ENCODE data around the gene SPPL3. TPM values are rescaled to one million over a fixed set of nuclear protein-coding genes. Genes with fewer than 3 reads are reported as not detected.
A peak's percentile ranks its signal among the peaks of the same experiment; 100 is the strongest.

Gene SPPL3
- polyA plus RNA-seq, 1 donor = 49.2 TPM

GRCh38 chr12:120725151-120725658, 179.0 kb downstream of the SPPL3 start:
- no peak for DNase-seq (ENCODE audit: low read depth)

DNA sequence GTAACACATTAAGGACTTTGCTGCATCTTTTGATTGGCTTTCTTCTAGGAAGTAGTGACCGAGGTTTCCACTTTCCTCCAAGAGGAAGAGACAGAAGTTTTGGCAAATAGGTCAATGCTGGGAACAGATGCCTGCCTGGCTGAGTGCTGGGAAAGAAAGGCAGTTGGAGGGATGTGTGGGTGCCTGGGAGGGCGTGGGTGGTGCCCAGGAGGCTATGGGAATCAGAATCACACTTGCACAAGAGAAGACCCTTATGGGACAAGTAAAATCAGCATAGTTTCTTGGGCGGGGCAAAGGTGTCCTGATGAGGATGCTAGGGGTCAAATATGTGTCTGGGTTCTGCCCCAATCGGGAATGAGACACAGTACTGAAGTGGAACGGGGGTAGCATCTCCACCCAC, 179.4 kb downstream of the SPPL3 start:
- DNase-seq (ENCODE audit: low read depth) = no peak

DNA sequence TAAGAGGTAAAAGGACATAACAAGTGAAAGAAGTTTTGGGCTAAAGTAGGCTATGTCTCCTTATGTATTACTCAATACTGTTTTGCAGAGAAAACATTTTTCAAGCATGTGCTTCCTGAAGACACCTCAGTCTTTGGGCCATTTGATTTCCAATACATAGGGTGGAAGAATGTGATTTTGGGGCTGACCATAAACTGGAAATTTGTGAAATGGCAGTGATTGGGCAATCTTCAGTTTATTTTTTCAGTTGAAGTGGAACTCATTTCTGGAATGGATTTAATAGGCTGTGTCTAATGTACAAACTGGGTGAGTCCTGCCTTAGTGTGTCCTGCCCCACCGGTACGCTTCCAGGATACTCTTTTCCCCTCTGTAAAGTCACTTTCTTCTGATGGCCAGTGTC, 181.4 kb downstream of the SPPL3 start:
- no peak for DNase-seq (ENCODE audit: low read depth)

GRCh38 chr12:120721866-120722265, 182.3 kb downstream of the SPPL3 start:
- DNase-seq (ENCODE audit: low read depth) = no peak

DNA sequence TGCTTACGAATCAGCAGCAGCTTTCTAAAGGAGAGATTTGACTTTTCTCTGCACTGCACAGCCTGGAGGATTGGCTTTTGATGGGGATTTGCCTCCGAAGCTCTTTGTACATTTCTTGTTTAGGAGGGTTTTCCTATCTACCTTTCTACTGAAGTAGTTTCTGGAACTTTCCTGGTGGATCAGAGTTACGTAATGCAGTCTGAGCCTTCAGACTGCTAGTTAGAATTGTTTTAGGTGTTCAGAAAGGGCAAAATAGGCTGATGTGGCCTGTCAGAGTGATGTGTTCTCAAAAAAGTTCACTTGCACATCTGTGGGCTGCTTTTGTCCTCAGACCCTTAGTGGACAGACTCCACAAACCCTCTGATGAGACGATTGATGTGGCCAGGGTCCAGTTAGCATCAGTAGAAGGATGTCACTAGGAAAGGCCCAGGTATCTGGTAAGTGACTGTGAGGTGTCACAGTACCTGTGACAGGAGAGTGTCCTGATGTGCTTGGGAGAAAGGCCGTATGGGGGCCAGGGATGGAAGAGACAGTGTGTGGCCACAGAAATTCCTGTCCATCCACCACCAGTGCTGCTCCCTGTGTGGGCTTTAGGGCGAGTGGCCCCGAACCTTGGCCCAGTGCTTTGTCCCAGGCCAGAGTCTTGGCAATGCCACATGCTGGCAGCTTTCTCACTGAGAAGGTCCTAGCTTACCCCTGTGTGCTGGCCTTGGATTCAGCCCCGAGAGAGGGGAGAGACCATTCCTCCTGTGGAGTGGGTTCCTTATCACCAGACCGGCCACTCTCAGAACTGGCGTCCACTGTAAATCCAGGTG, 183.0 kb downstream of the SPPL3 start:
- no peak for DNase-seq (ENCODE audit: low read depth)

DNA sequence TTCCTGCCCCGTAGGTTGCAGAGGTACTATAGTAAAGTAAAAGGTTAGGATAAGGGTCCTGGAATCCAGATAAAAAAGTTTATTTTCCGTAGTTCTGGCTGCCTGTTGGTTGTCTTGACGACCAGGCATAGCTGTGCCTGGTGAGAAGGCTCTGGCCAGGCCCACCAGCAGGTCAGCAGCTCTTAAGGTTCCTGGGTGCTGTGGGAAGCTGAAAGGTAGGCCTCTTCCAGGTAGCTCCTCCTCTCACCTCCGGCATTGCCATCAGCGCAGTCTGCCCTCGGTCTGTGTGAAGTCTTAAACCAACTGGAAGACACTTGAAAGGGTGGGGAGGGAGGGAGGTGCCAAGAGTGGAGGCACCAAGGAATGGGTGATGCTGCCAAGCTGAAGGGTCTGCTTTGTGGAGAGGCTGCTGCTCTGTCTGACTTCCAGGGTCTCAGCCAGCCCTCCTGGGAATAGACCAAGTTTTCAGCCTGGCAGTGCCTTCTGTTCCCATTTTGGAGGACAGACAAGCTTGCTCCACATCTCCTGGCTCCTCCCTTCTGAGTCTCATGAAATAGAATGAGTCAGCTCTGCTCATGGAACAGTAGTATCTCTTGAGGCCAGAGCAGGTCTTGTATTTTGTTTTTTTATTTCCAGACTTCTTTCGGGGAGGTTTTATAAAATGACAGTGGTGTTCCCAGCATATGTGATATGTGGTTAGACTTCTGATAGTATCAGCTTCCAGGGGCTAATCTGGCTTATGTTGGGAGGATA, 183.7 kb downstream of the SPPL3 start:
- DNase-seq (ENCODE audit: low read depth) = no peak

DNA sequence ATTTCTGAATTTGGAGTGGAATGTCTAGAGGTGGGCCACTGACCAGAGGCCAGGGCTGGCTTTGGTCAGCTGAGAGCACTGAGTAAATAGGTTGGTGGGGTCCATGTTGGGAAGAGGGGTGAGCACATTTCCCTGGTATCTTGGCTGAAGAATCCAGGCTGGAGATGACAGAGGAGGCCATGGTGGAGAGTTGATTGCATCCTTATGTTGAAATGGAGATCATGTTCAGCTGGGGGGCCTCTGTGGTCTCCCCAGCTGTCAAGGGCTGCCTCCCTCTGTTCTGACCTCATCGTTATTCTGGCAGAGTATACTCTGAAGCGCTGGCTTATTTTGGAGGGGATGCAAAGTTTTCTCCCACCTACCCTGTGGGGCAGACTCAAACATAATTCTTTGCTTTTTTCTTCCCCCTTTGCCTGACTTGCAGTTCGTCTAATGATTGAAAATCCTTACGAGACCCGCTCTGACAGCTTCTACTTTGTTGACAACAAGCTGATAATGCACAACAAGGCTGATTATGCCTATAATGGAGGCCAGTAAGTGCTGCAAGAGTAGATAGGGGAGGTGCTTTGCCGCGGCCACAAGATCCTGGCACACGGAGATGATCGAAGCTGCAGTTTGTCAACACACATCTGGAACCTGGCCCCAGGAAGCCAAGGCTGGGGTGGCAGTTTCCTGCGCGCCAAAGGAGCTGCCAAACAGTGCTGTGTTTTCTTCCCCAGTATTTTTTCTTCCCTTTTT, 184.5 kb downstream of the SPPL3 start:
- no peak for DNase-seq (ENCODE audit: low read depth)

GRCh38 chr12:120719072-120719471, 185.1 kb downstream of the SPPL3 start:
- no peak for DNase-seq (ENCODE audit: low read depth)

GRCh38 chr12:120718055-120718454, 186.1 kb downstream of the SPPL3 start:
- DNase-seq (ENCODE audit: low read depth) = no peak

DNA sequence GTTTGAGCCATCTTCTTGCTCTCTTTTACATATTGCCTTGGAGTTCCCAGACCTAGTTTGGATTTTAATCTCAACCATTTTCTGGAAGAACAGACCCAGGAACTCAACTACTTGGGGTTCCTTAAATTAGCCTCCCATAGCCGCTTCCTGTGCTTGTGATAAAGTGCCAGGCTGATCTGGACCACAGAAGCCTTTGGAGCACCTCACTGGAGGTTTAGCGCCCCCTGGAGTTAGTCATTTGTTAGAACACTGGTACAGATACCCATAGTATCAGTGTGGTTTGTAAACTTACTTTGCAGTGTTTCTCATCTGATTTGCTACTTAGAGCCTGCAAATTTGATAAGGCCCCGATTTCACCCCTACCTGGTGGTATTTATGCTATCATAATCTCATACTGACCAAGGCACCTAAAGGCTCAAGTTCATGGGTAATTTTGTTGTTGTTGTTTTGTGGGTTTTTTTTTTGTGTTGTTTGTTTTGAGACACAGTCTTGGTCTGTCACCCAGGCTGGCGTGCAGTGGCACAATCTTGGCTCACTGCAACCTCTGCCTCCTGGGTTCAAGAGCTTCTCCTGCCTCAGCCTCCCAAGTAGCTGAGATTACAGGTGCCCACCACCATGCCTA, 190.2 kb downstream of the SPPL3 start:
- peak; percentile 47 for DNase-seq (ENCODE audit: low read depth)

DNA sequence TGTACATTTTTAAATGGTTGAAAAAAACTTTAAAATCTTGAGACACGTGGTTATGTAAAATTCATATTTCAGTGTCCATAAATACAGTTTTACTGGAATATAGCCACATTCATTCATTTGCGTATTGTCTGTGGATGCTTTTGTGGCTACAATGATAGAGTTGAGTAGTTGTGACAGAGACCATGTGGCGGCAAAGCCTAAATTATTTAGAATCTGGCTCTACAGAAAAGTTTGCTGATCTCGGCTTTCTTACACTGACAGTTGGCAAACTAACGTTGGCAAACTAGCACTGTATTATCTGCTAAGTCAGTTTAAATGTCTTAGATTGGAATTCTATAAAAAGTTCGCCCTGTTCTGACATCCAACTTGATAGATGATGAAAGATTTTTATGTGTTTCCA, 191.5 kb downstream of the SPPL3 start:
- no peak for DNase-seq (ENCODE audit: low read depth)

Other genes starting within 250 kb of the SPPL3 start
- gene MLEC, start 217.2 kb downstream of the SPPL3 start, polyA plus RNA-seq (ENCODE audit: insufficient read length) = 59.2 TPM
- gene UNC119B, start 193.9 kb downstream of the SPPL3 start, polyA plus RNA-seq (ENCODE audit: insufficient read length) = 11.8 TPM
- 19.8 TPM for gene ACADS, start 178.5 kb downstream of the SPPL3 start, polyA plus RNA-seq (ENCODE audit: insufficient read length)
- not detected for gene HNF1A, start 74.2 kb upstream of the SPPL3 start, polyA plus RNA-seq (ENCODE audit: insufficient read length)
- gene C12orf43, start 112.1 kb upstream of the SPPL3 start, polyA plus RNA-seq (ENCODE audit: insufficient read length) = 10.6 TPM
- gene OASL, start 134.9 kb upstream of the SPPL3 start, polyA plus RNA-seq (ENCODE audit: insufficient read length) = not detected
- 1.0 TPM for gene P2RX7, start 228.5 kb upstream of the SPPL3 start, polyA plus RNA-seq (ENCODE audit: insufficient read length)